H1 (cell line): ENCODE results near the gene TNNI2.

Experiments used
- ASH2L ChIP-seq: fragments of 200-600, 300-600 bp; sonication (generic); IDR thresholded peaks from one replicate; pipeline ENCODE4 v1.7.1; 2017; ENCODE audit warnings: low read length
- EZH2 ChIP-seq: fragments of 200-600 bp; sonication (generic); IDR thresholded peaks from 2 replicates; pipeline ENCODE4 v1.7.1; 2012; ENCODE audit warnings: low read depth, mild to moderate bottlenecking, moderate library complexity, low read length, inconsistent platforms; ENCODE audit not compliant: severe bottlenecking
- POLR2A ChIP-seq, 2 experiments: IDR thresholded peaks; 1 replicate in 1 of 2; 2 replicates in 1 of 2; pipeline ENCODE4 v1.6.1; 2011; ENCODE audit warnings: low read depth in 2 of 2, low read length in 2 of 2, mild to moderate bottlenecking in 2 of 2; ENCODE audit errors: control extremely low read depth in 1 of 2
- RAD21 ChIP-seq, 2 experiments: IDR thresholded peaks in 1 of 2; conservative IDR thresholded peaks in 1 of 2; 2 replicates each; pipeline ENCODE4 v1.6.1; 2011; ENCODE audit warnings: low read depth in 2 of 2, low read length in 2 of 2, improper control_type of control experiment in 1 of 2, inconsistent platforms in 1 of 2, mild to moderate bottlenecking in 1 of 2, moderate library complexity in 1 of 2
- TF ChIP-seq, protein P1 (sequence below), 3 experiments: IDR thresholded peaks; 1 replicate in 2 of 3; 2 replicates in 1 of 3; pipeline versions ENCODE4 v1.5.1 to v1.6.1; 2011; ENCODE audit warnings: low read length in 3 of 3, mild to moderate bottlenecking in 3 of 3, inconsistent platforms in 2 of 3, low read depth in 1 of 3, moderate library complexity in 1 of 3; ENCODE audit not compliant: insufficient read depth in 1 of 3; ENCODE audit errors: control extremely low read depth in 1 of 3

DNA sequence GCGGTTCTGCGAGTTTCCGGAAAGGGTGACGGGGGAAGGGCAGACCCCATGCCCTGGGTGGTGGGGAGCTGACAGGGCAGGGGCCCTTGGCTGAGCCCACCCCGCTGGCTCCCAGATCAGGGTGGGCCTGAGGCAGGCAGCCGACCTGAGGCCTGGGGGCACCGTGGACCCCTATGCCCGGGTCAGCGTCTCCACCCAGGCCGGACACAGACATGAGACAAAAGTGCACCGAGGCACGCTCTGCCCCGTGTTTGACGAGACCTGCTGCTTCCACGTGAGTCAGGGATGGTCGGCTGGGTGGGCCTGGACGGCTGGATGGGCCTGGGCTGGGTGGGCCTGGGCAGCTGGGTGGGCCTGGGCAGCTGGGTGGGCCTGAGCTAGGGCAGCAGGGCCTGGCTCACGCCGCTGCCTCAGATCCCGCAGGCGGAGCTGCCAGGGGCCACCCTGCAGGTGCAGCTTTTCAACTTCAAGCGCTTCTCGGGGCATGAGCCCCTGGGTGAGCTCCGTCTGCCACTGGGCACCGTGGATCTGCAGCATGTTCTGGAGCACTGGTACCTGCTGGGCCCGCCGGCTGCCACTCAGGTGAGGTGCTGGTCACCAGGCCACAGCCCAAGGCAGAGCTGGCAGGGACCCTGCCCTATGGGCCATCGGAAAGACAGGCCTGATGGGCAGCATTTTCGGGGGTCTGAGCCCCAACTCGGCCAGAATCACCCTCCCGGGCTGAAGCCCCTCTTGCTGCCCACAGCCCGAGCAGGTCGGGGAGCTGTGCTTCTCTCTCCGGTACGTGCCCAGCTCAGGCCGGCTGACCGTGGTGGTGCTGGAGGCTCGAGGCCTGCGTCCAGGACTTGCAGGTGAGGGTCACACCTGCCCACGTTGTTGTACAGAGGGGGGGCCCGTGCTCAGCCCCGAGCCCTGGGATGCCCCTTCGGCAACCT, 2.5 kb upstream of the TNNI2 start:
- TF ChIP-seq ASH2L = no peak
- no peak for TF ChIP-seq EZH2
- no peak for TF ChIP-seq RAD21 (IDR thresholded peaks at IDR 0.05 in 1 of 2, conservative IDR thresholded peaks at IDR 0.05 in 1 of 2; ENCODE audit: low read depth in 2 of 2, low read length in 2 of 2)
- TF ChIP-seq, protein P1, sequence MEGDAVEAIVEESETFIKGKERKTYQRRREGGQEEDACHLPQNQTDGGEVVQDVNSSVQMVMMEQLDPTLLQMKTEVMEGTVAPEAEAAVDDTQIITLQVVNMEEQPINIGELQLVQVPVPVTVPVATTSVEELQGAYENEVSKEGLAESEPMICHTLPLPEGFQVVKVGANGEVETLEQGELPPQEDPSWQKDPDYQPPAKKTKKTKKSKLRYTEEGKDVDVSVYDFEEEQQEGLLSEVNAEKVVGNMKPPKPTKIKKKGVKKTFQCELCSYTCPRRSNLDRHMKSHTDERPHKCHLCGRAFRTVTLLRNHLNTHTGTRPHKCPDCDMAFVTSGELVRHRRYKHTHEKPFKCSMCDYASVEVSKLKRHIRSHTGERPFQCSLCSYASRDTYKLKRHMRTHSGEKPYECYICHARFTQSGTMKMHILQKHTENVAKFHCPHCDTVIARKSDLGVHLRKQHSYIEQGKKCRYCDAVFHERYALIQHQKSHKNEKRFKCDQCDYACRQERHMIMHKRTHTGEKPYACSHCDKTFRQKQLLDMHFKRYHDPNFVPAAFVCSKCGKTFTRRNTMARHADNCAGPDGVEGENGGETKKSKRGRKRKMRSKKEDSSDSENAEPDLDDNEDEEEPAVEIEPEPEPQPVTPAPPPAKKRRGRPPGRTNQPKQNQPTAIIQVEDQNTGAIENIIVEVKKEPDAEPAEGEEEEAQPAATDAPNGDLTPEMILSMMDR (IDR thresholded peaks at IDR 0.05; ENCODE audit: control extremely low read depth in 1 of 3, insufficient read depth in 1 of 3, low read depth in 1 of 3, low read length in 3 of 3) = no peak
- TF ChIP-seq POLR2A (IDR thresholded peaks at IDR 0.05; ENCODE audit: control extremely low read depth in 1 of 2, low read depth in 2 of 2, low read length in 2 of 2) = no peak
